IMR-90 (cell line): ENCODE results near the gene AK1.

Experiments
- FOS ChIP-seq: fragments of 150-350 bp; IDR thresholded peaks from 2 replicates; pipeline ENCODE4 v1.6.1; 2016; ENCODE audit warnings: low read depth, low read length
- POLR2A ChIP-seq: IDR thresholded peaks from 2 replicates; pipeline ENCODE4 v1.6.1; 2012; ENCODE audit warnings: mild to moderate bottlenecking, low read depth, low read length
- RCOR1 ChIP-seq: IDR thresholded peaks from 2 replicates; pipeline ENCODE4 v1.6.1; 2012; ENCODE audit warnings: mild to moderate bottlenecking, low read length, improper control_type of control experiment; ENCODE audit not compliant: insufficient replicate concordance
- TF ChIP-seq, protein P1 (sequence below): conservative IDR thresholded peaks from 2 replicates; pipeline ENCODE4 v1.5.1; 2012; ENCODE audit warnings: mild to moderate bottlenecking, low read depth, low read length, improper control_type of control experiment

- TF ChIP-seq FOS: no peak
- TF ChIP-seq, protein P1, sequence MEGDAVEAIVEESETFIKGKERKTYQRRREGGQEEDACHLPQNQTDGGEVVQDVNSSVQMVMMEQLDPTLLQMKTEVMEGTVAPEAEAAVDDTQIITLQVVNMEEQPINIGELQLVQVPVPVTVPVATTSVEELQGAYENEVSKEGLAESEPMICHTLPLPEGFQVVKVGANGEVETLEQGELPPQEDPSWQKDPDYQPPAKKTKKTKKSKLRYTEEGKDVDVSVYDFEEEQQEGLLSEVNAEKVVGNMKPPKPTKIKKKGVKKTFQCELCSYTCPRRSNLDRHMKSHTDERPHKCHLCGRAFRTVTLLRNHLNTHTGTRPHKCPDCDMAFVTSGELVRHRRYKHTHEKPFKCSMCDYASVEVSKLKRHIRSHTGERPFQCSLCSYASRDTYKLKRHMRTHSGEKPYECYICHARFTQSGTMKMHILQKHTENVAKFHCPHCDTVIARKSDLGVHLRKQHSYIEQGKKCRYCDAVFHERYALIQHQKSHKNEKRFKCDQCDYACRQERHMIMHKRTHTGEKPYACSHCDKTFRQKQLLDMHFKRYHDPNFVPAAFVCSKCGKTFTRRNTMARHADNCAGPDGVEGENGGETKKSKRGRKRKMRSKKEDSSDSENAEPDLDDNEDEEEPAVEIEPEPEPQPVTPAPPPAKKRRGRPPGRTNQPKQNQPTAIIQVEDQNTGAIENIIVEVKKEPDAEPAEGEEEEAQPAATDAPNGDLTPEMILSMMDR: no peak
- TF ChIP-seq RCOR1: no peak
- no peak for TF ChIP-seq POLR2A
These were observed 15.9 kb upstream of the AK1 start for GRCh38 chr9:127893392-127893791.
